GM12891 (cell line): ENCODE measurements around the gene PCDH10.

ENCODE experiments used
- SPI1 ChIP-seq: IDR thresholded peaks from 2 replicates; pipeline ENCODE4 v1.6.1; 2011; ENCODE audit warnings: low read depth, low read length, control low read depth
- TAF1 ChIP-seq: IDR thresholded peaks from 2 replicates; pipeline ENCODE4 v1.6.1; 2011; ENCODE audit warnings: low read depth, low read length, control low read depth

DNA sequence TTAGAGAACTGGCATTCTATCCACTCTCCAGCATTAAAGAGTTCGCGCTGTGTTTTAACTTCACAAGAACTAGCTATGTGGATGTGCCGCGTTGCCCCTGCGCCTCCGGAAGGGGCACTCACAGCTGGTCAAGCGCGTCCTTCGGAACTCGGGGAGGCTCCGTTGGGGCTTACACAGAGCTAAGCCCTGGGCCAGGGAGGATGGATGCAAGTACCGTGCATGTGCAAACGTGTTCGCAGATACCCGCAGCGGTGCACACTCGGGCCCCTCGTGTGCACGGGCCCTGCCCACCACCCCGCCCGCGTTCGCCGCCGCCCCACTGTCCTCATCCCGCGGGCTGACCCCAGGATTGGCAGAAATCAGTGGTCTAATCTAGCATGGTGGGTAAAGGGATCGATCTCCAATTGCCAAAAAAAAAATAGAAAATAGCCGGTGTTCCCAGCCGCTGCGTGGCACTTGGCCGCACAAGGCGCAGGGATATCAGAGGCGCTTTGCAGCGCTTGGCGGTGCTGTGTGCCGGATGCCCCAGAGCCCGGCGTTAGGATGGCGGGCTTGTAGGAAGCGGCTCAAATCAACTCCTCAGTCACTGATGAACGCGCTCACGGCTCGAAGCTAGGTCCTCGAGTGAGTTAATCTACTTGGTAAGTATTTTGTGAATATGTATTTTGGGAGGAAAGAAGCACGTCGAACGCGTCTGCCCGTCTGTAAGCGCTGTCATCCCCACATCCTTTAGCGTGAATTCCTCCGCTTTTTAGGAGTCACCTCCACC, 989 bp upstream of the PCDH10 start:
- TF ChIP-seq TAF1 (no peak), SPI1 (no peak)
